ENCODE results near the gene TYROBP.
"Not testable (repeated sequence)": the region's sequence is repeated elsewhere in the genome, so short reads cannot be mapped to it uniquely, and the experiment has no call there.

The TYROBP gene

GRCh38 chr19:35898499-35898809 lies 9.6 kb downstream of the TYROBP start:
- no peak for DNase-seq

GRCh38 chr19:35897706-35898451 lies 10.2 kb downstream of the TYROBP start:
- no peak for DNase-seq

GRCh38 chr19:35896643-35897040 lies 11.5 kb downstream of the TYROBP start:
- DNase-seq, result no peak

GRCh38 chr19:35895911-35896642 lies 12.0 kb downstream of the TYROBP start:
- no peak for DNase-seq

GRCh38 chr19:35894342-35894741 lies 13.8 kb downstream of the TYROBP start:
- DNase-seq, result no peak

GRCh38 chr19:35891819-35892218 lies 16.3 kb downstream of the TYROBP start:
- DNase-seq, result not testable (repeated sequence)

- DNase-seq, result no peak
These were observed 17.9 kb downstream of the TYROBP start for GRCh38 chr19:35890113-35890650.

- no peak for DNase-seq
These were observed 18.6 kb downstream of the TYROBP start for GRCh38 chr19:35889370-35890112.

- no peak for DNase-seq
These were observed 19.7 kb downstream of the TYROBP start for GRCh38 chr19:35888398-35888797.

GRCh38 chr19:35887197-35887596 lies 20.9 kb downstream of the TYROBP start:
- no peak for DNase-seq

GRCh38 chr19:35885904-35886303 lies 22.2 kb downstream of the TYROBP start:
- DNase-seq, result no peak

- DNase-seq, result no peak
These were observed 22.8 kb downstream of the TYROBP start for GRCh38 chr19:35885225-35885738.

- no peak for DNase-seq
These were observed 24.2 kb downstream of the TYROBP start for GRCh38 chr19:35883882-35884281.

- peak; percentile 22 for DNase-seq
These were observed 25.8 kb downstream of the TYROBP start for GRCh38 chr19:35882114-35882832.

GRCh38 chr19:35879770-35880317 lies 28.3 kb downstream of the TYROBP start:
- no peak for DNase-seq

- no peak for DNase-seq
These were observed 29.0 kb downstream of the TYROBP start for GRCh38 chr19:35879068-35879467.

- no peak for DNase-seq
These were observed 33.6 kb downstream of the TYROBP start for GRCh38 chr19:35874392-35874930.

- no peak for DNase-seq
These were observed 35.9 kb downstream of the TYROBP start for GRCh38 chr19:35872180-35872579.

- DNase-seq, result no peak
These were observed 36.5 kb downstream of the TYROBP start for GRCh38 chr19:35871611-35872010.

- no peak for DNase-seq
These were observed 37.3 kb downstream of the TYROBP start for GRCh38 chr19:35870798-35871197.

GRCh38 chr19:35870124-35870736 lies 37.9 kb downstream of the TYROBP start:
- DNase-seq, result not testable (repeated sequence)
